Stimulated activated CD4-positive, alpha-beta T cell treated with anti-CD3 and anti-CD28 coated beads, Interleukin-1b, Interleukin-23, amount 100 ng/mL, for 24 hours (primary cell): Measurements from ENCODE around the gene UBE2F.
"Not testable (repeated sequence)": the region's sequence is repeated elsewhere in the genome, so short reads cannot be mapped to it uniquely, and the experiment has no call there.

ENCODE experiments used
- DNase-seq, 4 experiments: peaks; one replicate each; pipeline ENCODE4 v3.0.0-alpha.2; 2020; ENCODE audit warnings: low read depth in 4 of 4, low spot score in 1 of 4

UBE2F gene

GRCh38 chr2:238013806-238014205 is 47.0 kb downstream of the UBE2F start:
- DNase-seq: no peak

DNA sequence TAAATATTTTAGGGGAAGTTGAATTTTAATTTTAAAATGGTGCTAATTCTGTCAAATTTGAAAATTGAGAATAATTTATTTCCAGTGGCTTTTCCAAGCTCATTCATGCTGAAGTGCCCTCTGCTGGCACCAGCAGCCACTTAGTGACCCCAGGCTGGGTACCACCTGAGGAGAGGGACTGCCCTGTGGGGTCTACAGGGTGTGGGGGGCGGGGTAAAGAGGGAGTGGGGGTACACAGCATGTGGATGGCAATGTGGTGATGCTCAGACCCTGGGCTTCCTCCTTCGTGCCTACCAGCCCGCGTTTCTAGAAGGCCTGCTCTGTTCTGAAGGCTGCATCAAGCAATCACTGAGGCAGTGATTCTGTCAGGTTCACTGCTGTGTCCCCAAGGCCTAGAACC is 48.9 kb downstream of the UBE2F start:
- no peak for DNase-seq

GRCh38 chr2:238016526-238016925 is 49.7 kb downstream of the UBE2F start:
- DNase-seq: no peak

GRCh38 chr2:238019962-238020361 is 53.1 kb downstream of the UBE2F start:
- no peak for DNase-seq

DNA sequence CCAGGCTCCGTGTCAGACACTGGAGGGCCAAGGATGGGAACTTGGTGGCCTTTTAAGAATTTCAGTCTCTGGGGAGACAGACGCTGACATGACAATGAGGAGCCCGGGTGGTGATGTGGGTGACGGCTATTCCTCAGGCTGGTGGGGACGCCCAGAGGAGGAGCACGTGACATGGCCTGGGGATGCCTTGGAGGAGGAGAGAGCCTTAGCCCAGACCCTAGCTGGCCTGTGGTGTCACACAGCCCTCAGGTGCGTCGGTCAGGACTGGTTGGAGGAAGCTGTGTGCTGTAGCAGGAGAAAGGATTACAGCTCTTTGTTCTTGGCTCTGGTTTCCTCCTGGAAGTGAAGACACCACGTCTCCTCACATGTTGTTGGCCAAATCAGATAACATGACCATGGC is 54.0 kb downstream of the UBE2F start:
- no peak for DNase-seq

DNA sequence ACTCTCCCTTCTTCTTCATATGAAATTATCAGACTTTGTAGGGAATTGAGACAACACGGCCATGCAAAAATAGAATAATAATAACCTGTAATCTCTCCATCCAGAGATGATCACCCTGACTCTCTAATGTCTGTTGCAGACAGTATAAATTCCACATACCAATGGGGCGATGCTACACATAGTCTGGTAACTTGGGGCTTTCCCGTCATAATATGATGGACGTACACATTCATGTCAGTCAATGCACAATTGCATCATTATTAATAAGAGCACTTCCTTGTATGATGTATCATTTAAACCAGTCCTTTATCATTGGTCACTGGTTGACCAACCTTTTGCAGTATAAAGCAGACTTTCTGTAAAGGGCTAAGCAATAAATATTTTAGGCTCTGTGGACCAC is 54.5 kb downstream of the UBE2F start:
- no peak for DNase-seq

GRCh38 chr2:238022594-238023157 is 55.9 kb downstream of the UBE2F start:
- DNase-seq: no peak

DNA sequence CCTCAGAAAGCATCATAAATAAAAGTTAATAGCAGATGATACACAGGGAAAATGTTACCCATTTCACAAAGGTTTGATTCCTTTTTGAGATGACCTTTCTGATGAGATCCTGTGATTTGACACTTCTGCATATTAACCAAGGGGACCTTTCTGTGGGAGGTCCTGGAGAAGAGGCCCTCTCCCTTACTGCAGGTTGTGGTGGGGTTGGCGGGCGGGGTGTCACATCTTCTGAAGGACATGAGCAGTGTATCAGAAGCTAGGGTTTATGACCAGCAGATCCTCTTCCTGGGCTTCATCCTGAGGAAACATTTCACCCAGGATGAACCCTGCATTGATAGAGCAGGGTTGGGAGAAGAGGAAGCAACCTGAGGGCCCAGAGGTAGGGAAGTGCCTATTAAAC is 56.8 kb downstream of the UBE2F start:
- DNase-seq: no peak

DNA sequence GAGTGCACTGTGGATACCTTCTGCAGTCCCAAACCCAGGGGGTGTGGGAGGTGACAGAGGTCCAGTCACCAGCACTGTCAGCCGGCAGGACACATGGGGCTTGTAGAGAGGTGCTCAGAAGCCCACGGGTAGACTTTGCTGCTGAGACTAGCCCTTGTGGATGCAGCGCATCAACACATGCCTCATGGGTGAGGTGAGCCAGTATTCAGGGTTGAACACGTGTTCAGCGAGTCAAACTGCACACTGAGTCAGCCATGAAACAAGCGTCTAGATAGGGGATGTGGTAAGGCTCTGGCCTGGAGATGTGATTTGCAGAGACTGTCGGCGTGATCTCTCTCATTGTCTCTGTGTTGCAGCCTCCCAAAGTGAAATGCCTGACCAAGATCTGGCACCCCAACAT is 58.2 kb downstream of the UBE2F start:
- peak in 2 of 4 experiments; percentile 16 to 40 for DNase-seq

- no peak for DNase-seq
Observed at GRCh38 chr2:238025741-238026360, 59.0 kb downstream of the UBE2F start.

GRCh38 chr2:238027058-238027457 is 60.2 kb downstream of the UBE2F start:
- no peak for DNase-seq

DNA sequence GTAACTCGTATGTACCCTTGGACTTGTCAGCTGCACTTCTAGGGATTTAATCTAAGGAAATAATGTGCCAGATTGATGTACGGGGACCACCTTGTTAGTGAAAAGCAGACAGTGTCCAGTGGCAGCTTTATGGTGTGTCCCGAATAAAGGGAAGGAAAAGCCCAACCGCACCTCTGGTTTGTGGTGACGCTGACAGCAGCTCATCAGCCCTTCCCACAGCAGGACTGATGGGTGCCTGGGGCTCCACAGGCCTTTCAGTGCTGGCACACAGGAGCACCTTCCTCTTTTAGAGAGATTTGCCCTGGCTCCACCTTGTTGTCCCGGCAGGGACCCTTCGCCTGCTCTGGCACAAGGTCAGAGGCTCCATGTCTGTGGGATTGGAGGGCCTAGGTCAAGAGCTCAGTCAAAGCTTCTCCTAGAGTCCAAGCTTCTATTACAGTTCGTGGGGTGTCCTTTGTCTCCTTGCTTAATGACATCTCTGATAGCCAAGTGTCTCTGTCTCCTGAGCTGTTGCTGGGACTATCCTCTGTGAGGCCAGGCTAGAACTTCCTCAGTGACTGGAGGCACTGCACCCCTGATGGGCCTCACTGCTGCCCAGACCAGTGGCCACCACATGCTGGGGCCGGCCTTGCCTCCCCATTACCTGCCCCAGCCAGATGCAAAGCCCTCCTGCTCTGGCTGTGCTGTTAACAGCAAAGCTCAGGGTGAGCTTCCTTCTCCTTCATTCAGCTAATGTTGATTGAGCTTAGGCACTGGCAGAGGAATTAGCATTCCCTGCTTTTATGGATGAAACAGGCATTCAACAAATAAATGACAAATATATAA is 61.0 kb downstream of the UBE2F start:
- DNase-seq: no peak

DNA sequence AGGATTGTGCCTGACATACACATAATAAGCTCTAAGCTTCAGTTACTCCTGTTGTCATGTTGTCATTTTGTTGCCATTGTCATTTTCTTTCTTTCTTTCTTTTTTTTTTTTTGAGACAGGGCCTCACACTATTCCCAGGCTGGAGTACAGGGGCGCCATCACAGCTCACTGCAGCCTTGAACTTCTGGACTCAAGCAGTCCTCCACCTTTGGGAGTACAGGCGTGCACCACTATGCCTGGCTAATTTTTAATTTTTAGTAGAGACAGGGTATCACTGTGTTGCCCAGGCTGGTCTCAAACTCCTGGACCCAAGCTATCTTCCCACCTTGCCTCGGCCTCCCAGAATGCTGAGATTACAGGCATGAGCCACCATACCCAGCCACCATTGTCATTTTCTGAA is 63.0 kb downstream of the UBE2F start:
- no peak for DNase-seq

DNA sequence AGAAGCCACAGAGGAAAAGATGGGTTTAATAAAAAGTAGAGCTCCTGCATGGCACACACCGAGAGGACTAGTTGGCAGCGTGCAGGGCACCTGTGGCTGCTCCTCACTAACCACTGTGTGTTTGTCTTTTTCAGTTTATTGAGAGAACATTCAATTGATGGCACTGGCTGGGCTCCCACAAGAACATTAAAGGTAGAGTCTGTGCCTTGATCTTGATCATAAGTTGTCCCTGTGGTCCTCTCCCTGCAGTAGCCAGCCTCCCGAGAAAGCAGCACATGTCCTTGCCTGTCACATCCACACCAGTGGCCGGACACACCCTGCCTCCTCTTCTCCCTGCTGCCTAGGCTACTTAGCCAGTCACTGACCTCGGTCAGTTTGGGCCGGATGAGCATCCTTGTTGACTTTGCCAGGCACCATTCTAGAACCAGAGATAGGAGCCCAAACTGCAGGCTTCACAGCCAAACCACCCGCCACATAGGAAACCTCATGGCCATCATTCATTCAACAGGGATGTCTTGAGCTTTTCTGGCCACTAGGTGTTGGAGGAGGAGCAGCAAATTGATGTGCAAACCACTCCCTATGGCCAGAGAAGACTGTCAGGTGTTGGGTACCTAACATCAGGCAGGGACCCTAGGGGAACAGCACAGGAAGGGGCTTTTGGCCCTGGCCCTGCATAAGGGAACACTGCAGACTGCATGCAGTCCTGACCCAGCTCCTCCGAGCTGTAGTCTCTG is 63.8 kb downstream of the UBE2F start:
- DNase-seq: no peak

DNA sequence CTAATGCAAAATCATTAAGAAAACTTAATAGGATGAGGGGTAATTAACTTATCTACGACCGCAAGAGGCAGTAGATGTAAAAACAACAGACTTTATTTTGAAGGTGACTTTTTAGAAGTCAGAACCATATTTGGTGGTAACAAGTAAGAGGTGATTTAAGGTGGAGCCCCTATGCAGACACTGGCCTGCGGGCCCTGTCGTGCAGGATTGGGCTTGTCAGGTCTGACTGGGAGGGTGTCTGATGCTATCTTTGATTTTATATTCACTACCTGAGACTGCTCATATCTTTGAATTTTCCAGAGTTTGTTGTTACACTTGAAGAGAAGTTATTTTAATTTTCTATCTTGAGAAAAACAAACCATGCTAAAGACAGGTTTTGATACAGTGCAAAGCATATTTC is 64.9 kb downstream of the UBE2F start:
- DNase-seq: no peak

- DNase-seq: no peak
Observed at GRCh38 chr2:238032755-238033337, 66.0 kb downstream of the UBE2F start.

DNA sequence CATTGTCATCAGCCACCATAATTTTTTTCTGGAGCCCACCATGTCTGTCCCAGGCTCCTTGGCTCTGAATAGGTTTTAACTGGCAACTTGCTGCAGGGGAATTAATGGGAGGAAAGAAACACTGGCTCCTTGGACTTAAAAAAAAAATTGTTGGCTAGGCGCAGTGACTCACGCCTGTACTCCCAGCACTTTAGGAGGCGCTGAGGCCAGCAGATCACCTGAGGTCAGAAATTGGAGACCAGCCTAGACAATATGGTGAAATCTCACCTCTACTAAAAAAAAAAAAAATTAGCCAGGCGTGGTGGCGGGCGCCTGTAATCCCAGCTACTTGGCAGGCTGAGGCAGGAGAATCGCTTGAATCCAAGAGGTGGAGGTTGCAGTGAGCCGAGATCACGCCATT is 67.2 kb downstream of the UBE2F start:
- DNase-seq: not testable (repeated sequence)

GRCh38 chr2:238038203-238038602 is 71.4 kb downstream of the UBE2F start:
- no peak for DNase-seq

- DNase-seq: no peak
Observed at GRCh38 chr2:238039151-238039550, 72.3 kb downstream of the UBE2F start.

DNA sequence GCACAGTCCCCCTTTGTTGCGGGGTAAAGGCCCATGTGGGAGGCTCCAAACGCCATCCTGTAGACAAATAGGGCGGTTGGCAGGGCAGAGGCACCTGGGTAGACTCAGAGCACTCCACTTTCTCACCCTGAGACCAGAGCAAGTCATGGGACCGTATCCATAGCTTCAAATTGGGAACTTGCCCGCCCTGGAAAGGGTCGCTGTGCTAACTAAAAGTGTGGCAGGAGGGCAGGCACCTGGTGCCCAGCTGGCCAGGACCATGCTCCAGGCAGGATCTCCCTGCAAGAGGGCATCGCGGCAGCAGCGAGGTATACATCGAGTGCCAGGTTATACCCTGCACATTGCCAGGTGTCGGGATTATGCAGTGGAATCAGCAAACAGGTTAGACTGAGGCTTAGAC is 73.2 kb downstream of the UBE2F start:
- DNase-seq: no peak

DNA sequence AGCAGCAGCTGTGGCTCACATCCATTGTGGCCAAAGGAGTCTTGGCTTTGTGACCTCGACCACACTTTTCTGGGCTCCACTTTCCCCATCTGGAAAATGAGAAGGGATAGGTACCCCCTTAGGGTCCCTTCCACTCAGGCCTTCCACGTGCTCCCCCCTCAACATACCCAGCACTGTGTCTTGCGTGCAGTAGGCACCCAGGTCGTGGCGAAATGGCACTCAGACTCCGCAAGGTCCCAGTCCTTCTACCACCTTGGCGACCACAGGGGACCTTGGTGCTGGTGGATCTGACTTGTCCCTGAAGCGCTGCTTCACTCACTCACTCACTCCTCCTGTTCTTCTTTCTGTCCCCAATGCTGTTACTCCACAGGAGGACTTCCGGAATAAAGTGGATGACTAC is 74.1 kb downstream of the UBE2F start:
- no peak for DNase-seq
